HG02973 (cell line): ENCODE data around the gene ABTB2.
A peak's percentile ranks its signal among the peaks of the same experiment; 100 is the strongest.
"Not testable (repeated sequence)": the region's sequence is repeated elsewhere in the genome, so short reads cannot be mapped to it uniquely, and the experiment has no call there.

ENCODE experiments used
- ATAC-seq: cut with Tn5 transposase; IDR thresholded peaks from one replicate; pipeline ENCODE4 v1.9.1; 2021; ENCODE audit warnings: moderate library complexity; ENCODE audit not compliant: unreplicated experiment

Gene ABTB2

GRCh38 chr11:34266090-34266912 is 91.5 kb downstream of the ABTB2 start:
- no peak for ATAC-seq

GRCh38 chr11:34264303-34265110 is 93.3 kb downstream of the ABTB2 start:
- no peak for ATAC-seq

DNA sequence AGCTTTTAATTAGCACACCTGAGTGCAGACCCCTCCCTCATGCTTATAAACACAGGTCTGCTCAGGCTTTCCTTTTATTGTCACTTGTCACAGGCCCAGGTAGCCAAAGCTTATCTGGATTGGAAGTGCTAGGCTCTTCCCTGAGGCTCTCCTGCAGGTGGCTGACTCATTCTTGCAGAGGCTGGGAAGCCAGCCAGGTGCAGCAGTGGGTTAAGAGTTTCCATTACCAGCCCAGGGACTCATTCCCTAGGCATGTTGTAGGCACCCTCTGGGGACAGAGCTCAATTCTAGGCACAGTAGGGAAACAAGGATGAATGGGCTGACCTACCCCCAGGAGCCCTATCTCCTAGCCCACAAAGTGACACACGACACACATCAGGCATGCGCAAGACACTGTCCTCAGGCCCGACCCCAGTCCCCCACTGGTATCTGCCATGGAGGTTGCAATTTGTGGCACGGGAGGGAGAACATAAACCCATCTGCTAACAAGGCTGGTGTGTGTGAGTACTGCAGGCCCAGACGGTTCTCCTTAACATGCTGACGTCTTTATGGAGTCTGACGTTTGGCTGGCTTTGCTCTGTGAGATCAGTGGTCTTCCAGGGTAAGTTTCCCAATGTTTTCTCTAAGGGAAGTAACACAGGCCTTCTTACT is 94.2 kb downstream of the ABTB2 start:
- no peak for ATAC-seq

DNA sequence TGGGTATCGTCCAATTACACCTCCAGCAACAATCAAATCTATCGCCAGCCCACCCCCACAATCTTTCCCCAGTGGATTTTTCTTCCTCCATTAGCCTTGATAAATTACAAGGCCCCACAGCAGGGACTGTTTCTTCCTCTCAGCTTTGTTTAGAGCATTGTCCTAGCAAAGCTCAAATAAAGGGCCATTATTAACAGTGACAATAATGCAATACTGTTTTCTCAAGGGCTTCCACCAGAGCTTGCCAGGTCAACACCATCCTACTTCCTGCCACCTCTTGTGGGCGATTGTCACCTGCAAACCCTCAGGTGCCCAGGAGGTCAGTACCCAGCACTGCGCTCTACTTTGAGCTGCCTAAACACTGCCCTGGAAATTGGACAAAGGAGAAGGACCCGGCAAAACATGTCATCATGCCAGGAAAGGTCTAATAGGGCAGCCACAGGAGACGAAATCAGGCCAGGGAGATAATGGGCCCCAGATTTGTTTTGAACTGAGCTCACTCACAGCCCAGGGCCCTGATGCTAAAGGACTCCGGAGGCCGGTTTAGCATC is 95.2 kb downstream of the ABTB2 start:
- no peak for ATAC-seq

DNA sequence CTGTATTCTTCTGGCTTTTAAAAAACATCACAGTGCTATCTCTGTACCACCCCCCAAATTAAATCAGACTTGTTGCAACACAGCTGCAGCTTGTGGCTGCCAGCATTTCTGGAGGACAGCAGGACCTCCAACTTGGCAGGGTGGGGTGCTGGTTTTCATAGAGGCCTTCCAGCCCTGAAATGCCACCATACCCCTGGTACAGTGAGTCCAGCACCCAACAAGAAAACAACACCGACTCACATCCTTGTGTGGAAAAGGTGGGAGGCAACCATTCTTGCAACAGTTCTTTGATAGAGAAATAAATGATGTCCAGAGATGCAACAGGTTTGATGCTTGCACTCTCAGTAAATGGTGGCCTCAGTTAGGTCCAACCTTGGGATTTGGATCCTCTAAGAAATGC is 96.0 kb downstream of the ABTB2 start:
- ATAC-seq, result no peak

- ATAC-seq, result no peak
These were observed 96.7 kb downstream of the ABTB2 start for GRCh38 chr11:34261095-34261494.

GRCh38 chr11:34260072-34260575 is 97.7 kb downstream of the ABTB2 start:
- ATAC-seq, result no peak

DNA sequence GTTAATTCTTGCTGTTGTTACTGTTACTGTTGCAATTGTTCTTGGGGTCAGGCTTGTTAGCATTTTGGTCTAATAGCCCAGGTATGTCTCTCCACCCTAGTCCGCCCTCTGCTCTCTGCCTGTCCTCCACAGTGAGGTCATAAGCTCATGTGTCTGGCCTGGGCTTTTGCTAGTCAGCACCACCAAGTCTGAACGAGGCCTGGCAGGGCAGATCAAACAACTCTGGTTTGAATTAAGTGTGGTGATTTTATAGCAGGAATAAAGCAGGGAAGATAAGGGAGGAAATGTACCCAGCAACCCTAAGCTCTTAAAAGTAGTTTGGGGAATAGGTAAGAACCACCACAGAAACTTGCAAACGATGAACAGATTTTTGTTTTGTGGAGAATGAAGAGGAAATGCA is 98.7 kb downstream of the ABTB2 start:
- ATAC-seq, result no peak

GRCh38 chr11:34256626-34257025 is 101.2 kb downstream of the ABTB2 start:
- ATAC-seq, result no peak

DNA sequence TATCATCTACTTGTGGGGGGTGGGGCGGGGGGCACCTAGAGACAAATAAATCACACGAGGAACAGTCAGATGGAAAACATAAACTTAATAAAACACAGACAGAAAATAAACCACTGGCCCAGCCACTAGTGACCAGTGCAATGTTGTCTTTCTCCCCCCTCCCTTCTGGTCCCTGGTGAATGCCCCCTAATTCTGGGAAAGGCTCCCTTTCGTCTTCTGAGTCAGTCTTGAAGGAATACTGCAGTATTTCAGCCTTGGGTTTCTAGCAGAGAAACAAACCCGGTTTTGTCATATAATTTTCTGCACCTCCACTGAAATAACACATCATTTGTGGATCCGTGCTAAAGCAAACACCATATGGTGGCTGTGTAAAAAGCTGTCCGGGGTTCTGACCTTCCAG is 101.7 kb downstream of the ABTB2 start:
- no peak for ATAC-seq

DNA sequence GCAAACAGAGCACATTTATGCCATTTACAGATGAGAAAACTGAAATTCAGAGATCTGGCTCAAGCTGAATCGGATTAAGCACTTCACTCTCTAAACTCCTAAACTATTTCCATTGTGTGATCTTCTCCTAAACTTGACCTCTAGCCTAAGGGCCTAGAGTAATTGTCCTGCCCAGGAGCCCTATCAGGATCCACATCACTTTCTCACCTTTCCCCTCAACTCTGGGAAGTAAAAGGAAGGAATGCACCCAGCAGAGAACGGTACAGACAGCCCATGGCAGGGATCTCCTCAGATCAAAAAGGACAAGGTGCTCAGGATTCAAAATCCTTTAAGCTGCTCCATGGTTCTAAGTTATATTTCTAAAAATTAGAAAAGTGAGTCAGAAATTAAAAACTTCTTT is 102.7 kb downstream of the ABTB2 start:
- no peak for ATAC-seq

DNA sequence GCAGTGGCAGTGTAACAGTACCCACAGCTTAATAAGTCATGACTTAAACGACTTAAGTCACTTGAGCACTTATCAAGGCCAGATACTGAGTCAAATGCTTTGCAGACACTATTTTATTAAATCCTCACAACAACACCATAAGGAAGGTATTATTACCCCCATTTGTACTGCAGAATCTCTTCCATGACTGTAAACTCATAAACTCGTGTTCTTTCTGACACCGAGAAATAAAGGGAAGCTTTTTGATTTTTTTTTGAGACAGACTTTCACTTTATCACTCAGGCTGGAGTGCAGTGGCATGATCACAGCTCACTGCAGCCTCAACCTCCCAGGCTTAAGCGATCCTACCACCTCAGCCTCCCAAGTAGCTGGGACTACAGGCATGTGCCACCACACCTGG is 103.8 kb downstream of the ABTB2 start:
- ATAC-seq, result no peak

DNA sequence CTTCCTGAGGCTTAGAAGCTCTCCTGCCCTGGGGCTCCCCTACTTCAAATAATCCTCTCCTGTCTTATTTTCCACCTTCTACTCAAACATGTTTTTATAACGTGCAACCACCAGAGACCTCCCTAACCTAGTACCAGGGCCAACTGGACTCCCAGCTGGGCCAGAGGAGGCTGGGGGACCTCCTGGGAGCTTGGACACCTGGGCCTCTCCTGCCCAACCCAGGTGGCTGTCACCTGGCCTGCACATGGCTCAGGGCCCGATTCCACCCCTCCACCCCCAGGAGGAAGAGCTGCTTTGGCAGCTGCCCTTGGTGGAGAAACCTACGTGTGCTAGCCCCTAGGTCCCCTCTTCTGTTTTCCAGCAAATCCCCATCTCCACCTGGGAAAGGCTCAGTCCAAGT is 105.2 kb downstream of the ABTB2 start:
- ATAC-seq, result no peak

- no peak for ATAC-seq
These were observed 105.8 kb downstream of the ABTB2 start for GRCh38 chr11:34252015-34252414.

- ATAC-seq, result no peak
These were observed 106.2 kb downstream of the ABTB2 start for GRCh38 chr11:34251589-34251980.

GRCh38 chr11:34250732-34251588 is 106.8 kb downstream of the ABTB2 start:
- ATAC-seq, result peak; percentile 66

GRCh38 chr11:34250211-34250610 is 107.6 kb downstream of the ABTB2 start:
- no peak for ATAC-seq

DNA sequence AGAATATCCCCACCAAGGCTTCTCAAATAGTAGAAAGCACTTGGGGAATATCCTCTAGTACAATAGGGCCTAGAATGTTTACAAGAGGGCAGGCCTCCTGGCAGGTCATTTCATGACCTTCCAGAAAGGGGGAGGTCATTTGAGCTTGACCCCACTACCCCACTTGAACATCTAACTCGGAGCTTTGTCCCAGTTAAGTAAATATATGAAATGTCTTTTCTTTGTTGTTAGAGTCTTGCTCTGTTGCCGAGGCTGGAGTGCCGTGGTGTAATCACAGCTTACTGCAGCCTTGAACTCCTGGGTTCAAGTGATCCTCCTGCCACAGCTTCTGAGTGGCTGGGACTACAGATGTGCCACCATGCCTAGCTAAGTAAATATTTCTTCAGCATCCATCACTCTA is 108.4 kb downstream of the ABTB2 start:
- ATAC-seq, result no peak

DNA sequence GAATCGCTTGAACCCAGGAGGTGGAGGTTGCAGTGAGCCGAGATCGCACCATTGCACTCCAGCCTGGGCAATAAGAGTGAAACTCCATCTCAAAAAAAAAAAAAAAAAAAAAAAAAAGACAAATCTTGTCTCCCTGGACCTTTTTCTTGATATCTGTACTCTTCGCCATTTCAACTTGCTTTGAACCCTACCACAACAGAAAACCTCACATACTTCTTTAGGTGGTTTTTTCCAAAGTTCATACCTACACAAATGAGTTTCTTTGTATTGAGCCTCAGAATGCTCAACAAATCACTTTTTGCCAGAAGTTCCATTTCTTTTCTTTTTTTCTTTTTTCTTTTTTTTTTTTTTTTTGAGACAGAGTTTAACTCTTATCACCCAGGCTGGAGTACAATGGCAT is 111.3 kb downstream of the ABTB2 start:
- not testable (repeated sequence) for ATAC-seq

DNA sequence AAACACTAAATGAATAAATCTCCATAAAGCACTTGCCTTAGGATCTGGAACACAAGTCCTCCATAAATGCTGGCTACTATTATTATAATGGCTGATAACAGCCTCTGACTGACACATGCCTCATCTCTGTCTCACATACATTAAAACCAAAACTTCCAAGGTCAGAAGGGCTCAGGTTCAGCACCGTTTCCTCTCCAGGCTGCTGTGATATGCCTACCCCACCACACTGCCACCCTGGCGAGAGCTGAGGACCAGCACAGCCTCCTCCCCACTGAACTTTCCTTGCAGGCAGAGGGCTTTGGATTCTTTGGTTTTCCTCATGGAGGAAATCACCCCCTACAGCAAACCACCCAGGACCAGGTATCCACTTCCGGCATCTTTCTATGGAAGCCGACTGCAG is 112.8 kb downstream of the ABTB2 start:
- no peak for ATAC-seq
